HG03196 (cell line): ENCODE measurements around the gene TMEM237.

ENCODE experiments used
- ATAC-seq: cut with Tn5 transposase; IDR thresholded peaks from one replicate; pipeline ENCODE4 v1.9.1; 2021; ENCODE audit not compliant: unreplicated experiment

Gene TMEM237

DNA sequence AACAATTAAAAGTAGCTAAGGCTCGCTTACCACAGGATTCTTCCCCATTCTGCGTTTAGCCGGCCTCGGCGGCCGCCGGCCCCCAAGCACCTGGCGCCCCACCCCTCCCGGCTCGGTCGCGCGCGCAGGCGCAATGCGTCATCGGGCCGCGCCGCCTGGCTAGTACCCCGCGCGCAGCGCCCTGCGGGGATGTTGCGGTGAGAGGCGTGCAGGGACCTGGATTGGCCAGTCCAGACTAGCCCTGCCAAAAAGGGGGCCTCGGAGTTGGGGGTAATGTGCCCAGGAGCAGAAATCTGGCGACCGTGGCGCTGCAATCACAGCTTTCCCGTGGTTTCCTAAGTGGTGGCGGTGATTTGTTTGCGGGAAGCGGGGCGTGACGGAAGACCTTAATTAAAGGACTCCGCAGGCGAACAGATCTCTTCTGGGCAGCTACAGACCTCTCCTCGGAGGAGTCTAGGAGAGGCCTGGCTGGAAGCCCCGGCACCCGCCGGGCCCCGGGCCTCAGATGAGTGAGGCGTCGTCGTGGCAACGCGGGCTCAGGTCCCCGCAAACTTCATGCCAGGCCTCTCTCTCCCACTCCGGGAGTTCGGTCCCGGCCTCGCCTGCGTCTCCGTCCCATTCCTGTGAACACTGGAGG lies 606 bp downstream of the TMEM237 start:
- peak; percentile 73 for ATAC-seq

DNA sequence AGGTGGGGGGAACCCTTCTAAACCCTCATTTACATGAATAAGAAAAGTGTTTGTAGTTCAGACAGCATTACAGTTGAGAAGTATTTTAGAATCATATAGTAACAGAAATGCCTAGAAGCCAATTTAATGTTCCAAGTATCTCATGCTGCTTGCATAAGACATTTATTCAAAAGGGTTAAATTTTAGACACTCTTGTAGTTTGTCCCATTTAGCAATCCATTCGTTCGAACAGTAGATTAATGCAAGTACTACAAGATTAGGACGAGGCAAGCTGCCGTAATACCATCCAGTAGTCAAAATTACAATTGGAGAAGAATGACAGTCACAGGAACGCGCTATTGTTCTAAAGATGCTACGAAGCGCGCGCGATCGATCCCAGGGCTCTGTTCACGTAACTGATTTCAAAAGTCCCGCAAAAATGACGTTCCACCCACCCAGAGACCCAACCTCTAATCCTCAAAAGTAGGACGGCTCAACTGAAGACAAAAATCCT lies 1.2 kb downstream of the TMEM237 start:
- peak; percentile 13 for ATAC-seq

DNA sequence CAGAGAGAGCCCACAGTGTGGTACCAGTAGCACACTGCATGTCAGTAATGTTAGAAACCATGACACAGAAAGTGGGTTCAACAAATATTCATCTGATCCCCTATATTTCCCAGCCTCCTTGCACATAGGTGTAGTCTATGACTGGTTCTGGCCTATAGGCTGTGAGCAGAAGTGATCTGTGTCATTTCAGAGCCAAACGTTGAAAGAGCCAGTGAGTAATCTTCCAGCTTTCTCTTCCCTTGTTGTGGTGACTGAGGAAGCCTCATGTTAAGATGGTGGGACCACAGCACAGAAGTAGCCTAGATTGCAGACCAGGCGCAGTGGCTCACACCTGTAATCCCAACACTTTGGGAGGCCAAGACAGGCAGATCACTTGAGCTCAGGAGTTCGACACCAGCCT lies 4.1 kb downstream of the TMEM237 start:
- ATAC-seq = no peak

DNA sequence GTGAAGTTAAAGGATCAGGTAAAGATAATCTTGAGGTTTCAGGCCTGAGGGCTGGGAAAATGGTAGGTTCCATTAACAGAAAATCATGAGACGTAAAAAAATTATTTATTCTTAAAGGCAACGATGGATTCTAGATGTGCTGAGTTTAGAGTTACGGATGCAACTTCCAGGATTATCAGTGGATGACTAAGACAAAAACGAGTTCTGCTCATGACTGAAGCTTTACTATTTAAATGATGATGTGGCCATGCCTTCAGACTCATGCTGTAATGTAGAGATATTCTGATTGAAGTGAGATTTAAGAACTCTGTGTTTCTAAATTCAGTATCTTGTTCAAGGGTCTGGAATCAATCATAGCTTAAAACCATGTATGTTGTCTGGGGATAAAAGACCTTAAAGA lies 5.0 kb downstream of the TMEM237 start:
- no peak for ATAC-seq

DNA sequence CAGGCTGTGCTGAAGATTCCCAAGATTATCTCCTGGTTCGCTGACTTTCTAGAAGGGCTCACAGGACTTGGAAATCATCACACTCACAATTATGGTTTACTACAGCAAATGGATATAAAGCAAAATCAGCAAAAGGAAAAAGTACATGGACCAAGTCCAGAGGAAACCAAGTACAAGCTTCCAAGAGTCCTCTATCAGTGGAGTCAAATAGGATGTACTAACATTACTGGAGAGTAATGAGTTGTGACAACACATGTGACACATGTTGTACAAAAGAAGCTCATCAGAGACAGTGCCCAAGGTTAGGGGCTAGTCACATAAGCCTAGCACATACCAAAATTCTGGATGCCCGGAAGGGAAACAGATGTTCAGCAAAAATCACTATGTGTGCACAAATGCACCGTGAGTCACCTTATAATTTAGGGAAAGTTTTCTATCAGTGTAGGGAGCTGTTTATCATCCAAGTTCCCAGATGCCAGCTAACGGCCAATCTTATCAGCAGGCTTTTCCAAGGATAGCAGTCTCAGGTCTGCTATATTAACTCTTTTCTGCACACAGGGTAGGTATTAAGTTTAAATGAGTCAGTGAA lies 9.5 kb downstream of the TMEM237 start:
- ATAC-seq = no peak

DNA sequence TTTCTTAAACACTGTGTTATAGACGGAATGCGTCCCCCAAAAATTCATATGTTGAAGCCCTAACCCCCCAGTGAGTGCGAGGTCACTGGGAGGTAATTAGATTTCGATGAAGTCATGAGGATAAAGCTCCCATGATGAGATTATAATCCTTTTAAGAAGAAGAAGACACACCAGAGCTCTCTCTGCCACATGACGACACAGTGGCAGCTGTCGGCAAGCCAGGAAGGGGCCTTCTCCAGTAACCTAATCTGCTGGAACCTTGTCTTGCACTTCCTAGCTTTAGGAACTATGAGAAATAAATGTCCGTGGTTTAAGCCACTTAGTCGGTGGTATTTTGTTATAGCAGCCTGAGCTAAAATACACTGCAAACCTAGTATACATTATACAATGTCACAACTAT lies 12.3 kb downstream of the TMEM237 start:
- ATAC-seq = no peak

DNA sequence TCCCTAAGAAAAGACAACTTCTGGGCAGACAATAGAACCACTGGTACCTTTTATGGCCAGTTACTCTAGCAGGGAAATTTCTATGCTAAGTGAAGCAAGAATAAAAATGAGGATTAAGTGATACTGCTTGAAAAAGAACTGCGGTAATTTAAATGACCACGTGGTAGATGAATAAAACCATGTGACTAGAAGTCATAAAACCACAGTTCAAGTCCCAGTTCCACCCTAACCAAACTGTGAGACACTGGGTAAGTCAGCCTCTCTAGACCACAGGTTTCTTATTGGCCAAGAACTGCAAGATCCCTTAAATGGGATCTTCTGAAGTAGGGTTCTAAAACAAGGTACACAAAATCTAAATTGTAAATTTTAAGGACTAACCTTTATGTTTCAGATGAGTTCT lies 12.7 kb downstream of the TMEM237 start:
- no peak for ATAC-seq

DNA sequence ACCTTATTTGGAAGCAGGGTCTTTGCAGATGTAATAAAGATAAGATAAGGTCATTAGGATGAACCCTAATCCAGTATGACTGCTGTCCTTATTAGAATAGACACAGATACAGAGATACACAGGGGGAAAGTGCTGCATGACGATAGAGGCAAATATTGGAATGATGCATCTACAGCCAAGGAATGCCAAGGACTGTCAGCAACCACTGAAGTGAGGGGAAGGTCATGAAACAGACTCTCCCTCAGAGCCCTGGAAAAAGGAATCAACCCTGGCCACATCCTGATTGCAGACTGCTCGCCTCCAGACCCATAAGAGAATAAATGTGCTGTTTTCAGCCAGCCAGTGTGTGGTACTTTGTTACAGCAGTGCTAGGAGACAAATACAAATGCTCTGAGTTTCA lies 14.8 kb downstream of the TMEM237 start:
- no peak for ATAC-seq

DNA sequence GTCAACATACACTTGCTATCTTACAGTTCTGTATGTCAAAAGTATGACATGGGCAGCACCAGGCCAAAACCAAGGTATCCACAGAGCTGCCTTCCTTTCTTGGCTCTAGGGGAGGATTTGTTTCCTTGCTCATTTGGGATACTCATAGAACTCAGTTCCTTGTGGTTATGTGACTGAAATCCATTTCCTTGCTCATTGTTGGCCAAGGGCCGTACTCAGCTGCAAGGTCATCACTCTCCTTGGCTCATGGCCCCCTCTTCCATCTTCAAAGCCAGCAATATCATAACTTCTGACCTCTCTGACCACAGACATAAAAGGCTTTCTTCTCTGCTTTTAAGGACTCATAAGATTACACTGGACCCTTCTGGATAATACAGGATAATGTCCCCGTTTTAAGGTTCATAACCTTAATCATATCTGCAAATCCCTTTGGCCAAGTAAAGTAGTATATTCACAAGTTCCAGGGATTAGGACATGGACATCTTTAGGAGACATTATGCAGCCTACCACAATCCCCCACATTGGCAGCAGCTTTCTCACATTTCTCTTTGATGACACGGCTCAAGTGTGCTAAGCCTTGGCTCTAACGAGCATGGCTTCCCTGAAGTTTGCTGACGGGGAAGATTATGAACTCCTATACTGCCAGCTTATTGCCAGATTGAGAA lies 20.9 kb downstream of the TMEM237 start:
- ATAC-seq = no peak

DNA sequence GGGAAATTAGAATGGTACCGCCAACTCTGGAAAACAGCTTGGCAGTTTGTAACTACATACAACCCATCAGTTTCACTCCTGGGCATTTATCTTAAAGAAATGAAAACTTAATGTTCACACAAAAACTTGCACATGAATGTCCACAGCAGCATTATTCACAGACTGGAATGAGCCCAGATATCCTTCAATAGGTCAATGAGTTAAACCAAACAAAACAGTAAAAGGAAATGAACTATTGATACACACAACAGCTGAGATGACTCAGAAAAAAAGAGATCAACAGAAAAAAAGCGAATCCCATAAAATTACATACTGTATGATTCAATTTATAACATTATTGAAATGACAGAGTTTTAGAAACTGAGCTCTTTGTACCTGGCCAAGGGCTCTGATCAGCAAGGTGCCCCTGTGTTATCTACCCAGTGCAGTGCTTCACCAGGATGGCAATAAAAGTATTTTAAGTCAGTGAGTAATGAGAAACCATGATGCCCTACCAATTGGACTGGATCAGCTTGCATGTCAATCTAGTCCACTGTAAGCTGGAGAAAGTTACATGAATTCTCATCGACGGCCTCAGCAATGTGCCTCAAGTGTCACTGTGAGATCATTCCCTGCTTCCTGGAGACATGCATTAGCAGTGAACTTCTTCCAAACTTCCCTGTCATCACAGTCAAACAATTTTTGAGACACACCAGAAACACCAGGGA lies 21.9 kb downstream of the TMEM237 start:
- no peak for ATAC-seq

DNA sequence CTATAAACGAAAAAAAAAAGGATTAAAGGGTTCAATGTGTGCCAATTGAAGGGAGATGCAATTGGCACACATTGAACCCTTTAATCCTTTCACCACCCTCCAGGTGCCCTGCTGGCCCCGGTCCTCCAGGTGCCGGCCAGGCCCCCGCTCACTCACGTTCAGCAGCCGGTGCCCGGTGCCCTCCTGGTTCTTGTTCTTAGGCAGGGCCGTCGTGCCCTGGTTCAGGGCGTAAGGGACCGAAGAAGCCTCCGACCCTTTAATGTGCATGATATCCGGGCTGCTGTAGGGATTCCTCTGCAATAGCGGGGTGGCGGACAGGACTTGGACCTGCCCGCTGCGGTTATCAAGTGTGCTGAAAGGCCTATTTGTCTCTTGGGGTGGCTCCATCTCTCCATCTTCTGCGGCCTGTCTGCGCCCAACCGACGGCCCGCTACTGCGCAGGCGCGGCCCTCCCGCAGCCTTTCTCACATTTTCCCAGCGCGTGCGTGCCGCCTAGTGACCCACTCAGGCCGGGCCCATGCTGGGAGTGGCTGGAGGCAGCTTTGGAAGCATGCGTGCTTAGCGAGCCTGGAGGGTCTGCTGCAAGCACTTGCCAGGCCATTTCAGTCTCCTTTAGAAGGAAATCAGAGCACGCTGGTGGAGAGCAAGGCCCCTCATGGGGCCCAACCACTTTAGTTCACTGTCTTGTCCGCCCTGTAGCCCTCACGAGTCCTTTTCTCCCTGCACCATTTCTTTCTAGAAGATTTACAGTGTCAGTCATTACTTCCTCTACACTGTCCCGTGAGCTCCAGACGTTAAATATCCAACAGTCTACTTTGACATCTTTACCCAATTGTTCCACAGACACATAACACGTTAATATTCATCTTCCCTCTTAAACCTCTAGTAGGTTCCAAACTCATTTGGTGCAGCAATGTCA lies 24.3 kb downstream of the TMEM237 start:
- ATAC-seq = no peak

DNA sequence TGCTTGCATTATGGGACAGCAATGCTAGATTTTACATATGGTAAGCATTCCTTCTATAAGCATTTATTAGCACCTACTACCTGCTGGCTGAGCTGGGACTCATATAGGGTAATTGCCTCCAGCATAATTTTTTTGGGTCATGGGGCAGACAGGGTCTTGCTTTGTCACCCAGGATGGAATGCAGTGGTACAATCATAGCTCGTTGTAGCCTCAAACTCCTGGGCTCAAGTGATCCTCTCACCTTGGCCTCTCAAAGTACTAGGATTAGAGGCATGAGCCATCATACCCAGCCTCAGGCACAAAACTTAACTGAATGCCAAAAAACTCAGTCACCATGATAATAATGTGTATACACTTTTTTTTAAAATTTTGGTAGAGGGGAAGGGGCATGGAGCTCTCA lies 35.3 kb downstream of the TMEM237 start:
- no peak for ATAC-seq

DNA sequence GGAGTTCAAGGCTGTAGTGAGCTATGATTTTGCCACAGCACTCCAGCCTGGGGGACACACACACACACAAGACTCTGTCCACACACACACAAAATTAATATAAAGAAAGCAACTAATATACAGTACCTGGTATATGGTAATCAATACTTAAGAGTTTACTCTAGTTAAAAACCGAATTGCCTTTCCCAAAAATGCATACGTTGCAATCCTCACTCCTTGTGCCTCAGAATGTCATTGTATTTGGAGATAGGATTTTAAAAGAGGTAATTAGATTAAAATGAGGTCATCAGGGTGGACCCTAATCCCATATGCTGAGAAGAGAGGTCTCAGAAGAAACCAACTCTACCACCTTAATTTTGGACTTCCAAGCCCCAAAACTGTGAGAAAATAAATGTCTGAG lies 35.7 kb downstream of the TMEM237 start:
- ATAC-seq = no peak

DNA sequence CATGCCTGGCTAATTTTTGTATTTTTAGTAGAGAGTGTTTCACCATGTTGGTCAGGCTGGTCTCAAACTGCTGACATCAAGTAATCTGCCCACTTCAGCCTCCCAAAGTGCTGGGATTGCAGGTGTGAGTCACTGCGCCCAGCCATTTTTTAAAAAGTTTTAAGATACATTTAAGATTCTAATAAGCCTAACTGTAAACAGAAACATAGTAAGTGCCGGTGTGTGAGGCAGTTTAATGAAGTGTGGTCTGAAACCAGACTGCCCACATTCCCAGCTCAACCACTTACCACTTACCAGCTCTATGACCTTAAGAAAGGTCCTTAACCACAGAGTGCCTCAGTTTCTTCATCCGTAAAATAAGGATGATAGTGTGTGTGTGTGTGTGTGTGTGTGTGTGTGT lies 42.4 kb downstream of the TMEM237 start:
- no peak for ATAC-seq

DNA sequence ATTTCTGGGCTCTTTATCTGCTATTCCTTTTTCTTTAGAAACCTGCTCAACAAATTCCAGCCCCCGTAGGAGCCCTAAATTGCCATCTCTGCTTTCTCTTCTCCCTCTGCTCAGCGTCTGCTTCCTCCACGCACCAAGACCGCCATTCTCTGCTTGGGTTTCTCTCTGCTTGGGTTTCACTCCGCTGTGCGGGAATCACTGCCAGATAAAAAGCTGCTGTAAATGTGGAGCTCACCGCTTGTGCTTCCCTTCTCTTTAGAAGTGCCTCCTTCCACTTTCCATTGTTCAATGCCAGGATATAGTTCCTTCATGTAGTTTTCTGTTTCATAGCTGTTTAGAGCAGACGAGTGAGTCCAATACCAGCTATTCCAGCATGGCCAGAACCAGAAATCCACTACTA lies 45.9 kb downstream of the TMEM237 start:
- no peak for ATAC-seq

DNA sequence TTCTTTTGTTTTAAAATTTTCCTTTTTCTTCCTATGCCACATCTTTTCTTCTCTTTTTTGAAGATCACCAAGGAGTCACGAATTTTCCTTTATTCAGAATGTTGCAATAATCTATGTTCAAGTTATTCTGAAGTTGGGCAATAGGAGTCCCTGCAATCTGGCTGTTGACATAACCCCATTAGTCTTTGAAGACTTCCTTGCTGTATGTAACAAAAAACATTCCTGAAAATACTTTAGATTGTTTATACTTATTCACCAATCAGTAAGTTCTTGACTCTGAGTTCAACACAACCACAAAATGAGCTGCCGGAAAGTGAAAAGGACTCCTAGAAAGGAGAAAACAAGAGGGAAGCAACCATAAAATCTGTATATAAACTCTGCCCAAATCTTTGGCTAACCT lies 62.8 kb downstream of the TMEM237 start:
- ATAC-seq = no peak

DNA sequence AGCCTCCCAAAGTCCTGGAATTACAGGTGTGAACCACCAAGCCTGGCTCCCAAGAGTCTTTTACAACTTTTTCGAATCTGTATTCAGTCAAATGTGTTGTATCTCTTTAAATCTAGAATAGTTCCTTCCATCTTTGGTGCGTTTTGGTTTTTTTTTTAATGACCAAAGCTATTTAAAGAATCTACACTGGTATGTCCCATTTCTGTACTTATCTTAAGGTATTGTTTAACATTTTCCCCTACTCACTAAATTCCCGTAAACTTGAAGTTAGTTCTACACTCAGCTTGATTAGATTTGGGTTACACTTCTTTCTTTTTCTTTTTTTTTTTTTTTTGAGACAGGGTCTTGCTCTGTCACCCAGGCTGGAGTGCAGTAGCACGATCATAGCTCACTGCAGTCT lies 63.8 kb downstream of the TMEM237 start:
- ATAC-seq = no peak

DNA sequence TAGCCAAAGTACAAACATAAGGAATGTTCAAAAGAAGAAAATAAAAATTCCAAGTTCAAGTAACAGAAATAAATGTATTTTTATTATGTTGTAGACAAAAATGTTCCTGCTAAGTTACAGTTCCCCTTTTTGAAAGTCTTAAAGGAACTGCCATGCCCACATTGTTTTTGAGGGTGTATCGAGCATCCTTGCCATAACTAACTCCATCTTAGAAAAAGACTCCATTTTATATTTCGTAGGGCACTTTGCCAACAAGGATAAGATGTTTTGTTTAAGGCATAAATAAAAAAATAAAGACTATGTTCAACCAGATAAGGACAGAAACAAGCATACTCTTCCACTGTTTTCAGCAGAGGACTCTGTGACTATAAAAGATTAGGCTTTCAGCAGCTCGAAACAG lies 67.3 kb downstream of the TMEM237 start:
- ATAC-seq = no peak

DNA sequence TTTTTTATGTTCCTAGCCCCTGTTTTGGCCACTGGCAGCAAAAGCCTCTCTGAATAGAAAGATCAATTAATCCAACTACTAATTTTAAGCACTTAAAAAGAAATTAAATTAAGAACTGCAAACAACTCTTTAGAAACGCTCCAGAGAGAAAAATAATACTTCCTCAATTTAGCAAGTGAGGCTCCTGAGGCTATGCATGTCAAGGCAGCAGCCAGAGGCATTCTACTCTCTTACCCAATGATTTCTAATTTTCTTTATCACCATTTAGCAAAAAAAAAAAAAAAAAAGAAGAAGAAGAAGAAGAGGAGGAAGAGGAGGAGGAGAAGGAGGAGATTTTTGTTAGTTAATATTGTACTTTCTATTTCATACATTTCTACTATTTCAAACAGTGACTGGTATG lies 68.5 kb downstream of the TMEM237 start:
- no peak for ATAC-seq

DNA sequence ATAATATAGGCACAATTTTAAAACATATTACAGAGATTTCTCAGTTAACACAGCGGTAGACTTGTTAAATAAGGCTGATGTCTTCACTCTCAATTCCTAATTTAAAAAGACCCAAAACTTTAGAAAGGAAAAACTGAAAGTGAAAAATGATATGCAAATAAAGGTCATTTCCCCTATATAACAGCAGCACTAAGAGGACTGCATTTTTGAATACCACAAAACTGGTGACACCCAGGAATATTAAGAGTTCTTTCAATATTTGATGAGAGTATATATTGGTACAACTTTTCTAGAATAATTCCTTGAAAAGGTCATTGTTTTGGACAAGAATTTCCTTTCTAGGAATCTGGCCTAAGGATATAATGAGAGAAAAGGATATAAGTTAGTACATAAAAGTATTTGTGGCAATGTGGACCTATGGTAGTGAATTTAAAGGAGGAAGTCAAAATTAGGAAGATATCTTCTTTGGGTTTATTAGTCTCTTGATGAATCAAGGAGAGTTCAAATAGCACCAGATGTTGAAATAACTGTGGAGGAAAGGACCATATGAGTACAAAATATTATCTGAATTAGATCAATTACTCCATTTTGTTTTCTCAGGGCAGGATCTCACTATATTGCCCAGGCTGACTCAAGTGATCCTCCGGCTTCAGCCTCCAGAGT lies 70.3 kb downstream of the TMEM237 start:
- ATAC-seq = no peak
